SK-N-SH (cell line): ENCODE measurements around the gene TNK2.

Experiments
- CHD2 ChIP-seq: fragments of 150-350 bp; IDR thresholded peaks from 2 replicates; pipeline ENCODE4 v1.6.1; 2018; ENCODE audit warnings: low read length; ENCODE audit not compliant: partially characterized antibody
- EP300 ChIP-seq, 2 experiments: IDR thresholded peaks; 2 replicates each; pipeline versions ENCODE4 v1.4.0 to v1.6.1; 2012; ENCODE audit warnings: borderline replicate concordance in 1 of 2, low read depth in 1 of 2, low read length in 1 of 2
- EZH2phosphoT487 ChIP-seq: fragments of 200-600 bp; sonication (generic); IDR thresholded peaks from 2 replicates; pipeline ENCODE4 v1.6.1; 2017; ENCODE audit warnings: low read depth, mixed run types, mild to moderate bottlenecking, antibody characterized with exemption, moderate library complexity, borderline replicate concordance
- FOXM1 ChIP-seq: IDR thresholded peaks from 2 replicates; pipeline ENCODE4 v1.4.0; 2012; ENCODE audit warnings: low read depth, mild to moderate bottlenecking
- GABPA ChIP-seq: IDR thresholded peaks from 2 replicates; pipeline ENCODE4 v1.4.0; 2012; ENCODE audit warnings: low read depth, mild to moderate bottlenecking
- NRF1 ChIP-seq: IDR thresholded peaks from 2 replicates; pipeline ENCODE4 v1.6.1; 2012; ENCODE audit warnings: low read depth, mild to moderate bottlenecking, low read length
- POLR2AphosphoS5 ChIP-seq: IDR thresholded peaks from 2 replicates; pipeline ENCODE4 v1.6.1; 2012; ENCODE audit warnings: low read depth, low read length
- RAD21 ChIP-seq: IDR thresholded peaks from 2 replicates; pipeline ENCODE4 v1.6.1; 2012; ENCODE audit warnings: mild to moderate bottlenecking, low read length
- TAF1 ChIP-seq: IDR thresholded peaks from 2 replicates; pipeline ENCODE4 v1.6.1; 2012; ENCODE audit warnings: low read depth, mild to moderate bottlenecking, low read length, moderate library complexity, borderline replicate concordance
- TF ChIP-seq, protein P1 (sequence below): fragments of 150-350 bp; IDR thresholded peaks from 2 replicates; pipeline ENCODE4 v1.6.1; 2017; ENCODE audit warnings: antibody characterized with exemption, low read length, low read depth, borderline replicate concordance
- TF ChIP-seq, protein P2 (sequence below): fragments of 200-600 bp; sonication (generic); IDR thresholded peaks from 2 replicates; pipeline ENCODE4 v1.6.1; 2017; ENCODE audit warnings: antibody characterized with exemption, mild to moderate bottlenecking, moderate library complexity
- TF ChIP-seq, protein P3 (sequence below): IDR thresholded peaks from 2 replicates; pipeline ENCODE4 v1.6.1; 2012; ENCODE audit warnings: mild to moderate bottlenecking, low read depth, low read length, moderate library complexity
- TF ChIP-seq, protein P4 (sequence below): IDR thresholded peaks from 2 replicates; pipeline ENCODE4 v1.4.0; 2012; ENCODE audit warnings: low read depth, borderline replicate concordance

DNA sequence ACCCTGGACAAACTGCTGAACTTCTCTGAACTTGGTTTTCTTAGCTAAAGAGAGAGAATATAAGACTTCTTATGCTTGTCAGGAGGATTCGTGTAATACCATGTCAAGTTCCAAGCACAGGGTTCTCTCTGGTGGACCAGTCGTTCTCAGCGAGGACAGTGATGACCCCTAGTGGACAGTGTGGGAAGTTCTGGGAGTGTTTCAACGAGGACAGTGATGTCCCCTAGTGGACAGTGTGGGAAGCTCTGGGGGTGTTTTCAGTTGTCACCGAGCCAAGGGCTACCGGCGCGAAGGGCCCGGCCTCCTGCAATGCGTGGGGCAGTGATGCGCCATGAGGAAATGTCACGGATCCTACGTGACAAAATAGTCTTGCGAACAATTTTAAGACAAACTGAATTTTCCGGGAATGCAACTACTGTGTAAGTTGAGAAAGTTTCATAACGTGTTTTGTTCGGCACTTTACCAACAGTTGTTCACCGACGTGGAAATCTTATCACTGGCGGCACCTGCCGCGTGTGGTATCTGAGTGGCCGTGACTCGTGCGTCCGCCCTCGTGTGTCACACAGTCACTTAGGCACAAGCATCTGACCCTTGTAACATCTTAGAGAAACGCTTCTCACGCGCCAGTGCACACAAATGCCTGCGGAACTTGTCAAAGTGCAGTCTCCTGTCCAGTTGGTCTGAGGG lies 57.4 kb downstream of the TNK2 start:
- TF ChIP-seq FOXM1 (no peak), RAD21 (peak; percentile 99), EP300 (IDR thresholded peaks at IDR 0.05; ENCODE audit: borderline replicate concordance in 1 of 2, low read depth in 1 of 2, low read length in 1 of 2) (no peak), POLR2AphosphoS5 (no peak), NRF1 (no peak), GABPA (no peak), TAF1 (no peak), EZH2phosphoT487 (no peak), CHD2 (peak; percentile 84)
- TF ChIP-seq, protein P1, sequence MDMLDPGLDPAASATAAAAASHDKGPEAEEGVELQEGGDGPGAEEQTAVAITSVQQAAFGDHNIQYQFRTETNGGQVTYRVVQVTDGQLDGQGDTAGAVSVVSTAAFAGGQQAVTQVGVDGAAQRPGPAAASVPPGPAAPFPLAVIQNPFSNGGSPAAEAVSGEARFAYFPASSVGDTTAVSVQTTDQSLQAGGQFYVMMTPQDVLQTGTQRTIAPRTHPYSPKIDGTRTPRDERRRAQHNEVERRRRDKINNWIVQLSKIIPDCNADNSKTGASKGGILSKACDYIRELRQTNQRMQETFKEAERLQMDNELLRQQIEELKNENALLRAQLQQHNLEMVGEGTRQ = no peak
- TF ChIP-seq, protein P2, sequence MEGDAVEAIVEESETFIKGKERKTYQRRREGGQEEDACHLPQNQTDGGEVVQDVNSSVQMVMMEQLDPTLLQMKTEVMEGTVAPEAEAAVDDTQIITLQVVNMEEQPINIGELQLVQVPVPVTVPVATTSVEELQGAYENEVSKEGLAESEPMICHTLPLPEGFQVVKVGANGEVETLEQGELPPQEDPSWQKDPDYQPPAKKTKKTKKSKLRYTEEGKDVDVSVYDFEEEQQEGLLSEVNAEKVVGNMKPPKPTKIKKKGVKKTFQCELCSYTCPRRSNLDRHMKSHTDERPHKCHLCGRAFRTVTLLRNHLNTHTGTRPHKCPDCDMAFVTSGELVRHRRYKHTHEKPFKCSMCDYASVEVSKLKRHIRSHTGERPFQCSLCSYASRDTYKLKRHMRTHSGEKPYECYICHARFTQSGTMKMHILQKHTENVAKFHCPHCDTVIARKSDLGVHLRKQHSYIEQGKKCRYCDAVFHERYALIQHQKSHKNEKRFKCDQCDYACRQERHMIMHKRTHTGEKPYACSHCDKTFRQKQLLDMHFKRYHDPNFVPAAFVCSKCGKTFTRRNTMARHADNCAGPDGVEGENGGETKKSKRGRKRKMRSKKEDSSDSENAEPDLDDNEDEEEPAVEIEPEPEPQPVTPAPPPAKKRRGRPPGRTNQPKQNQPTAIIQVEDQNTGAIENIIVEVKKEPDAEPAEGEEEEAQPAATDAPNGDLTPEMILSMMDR = peak; percentile 100
- TF ChIP-seq, protein P3, sequence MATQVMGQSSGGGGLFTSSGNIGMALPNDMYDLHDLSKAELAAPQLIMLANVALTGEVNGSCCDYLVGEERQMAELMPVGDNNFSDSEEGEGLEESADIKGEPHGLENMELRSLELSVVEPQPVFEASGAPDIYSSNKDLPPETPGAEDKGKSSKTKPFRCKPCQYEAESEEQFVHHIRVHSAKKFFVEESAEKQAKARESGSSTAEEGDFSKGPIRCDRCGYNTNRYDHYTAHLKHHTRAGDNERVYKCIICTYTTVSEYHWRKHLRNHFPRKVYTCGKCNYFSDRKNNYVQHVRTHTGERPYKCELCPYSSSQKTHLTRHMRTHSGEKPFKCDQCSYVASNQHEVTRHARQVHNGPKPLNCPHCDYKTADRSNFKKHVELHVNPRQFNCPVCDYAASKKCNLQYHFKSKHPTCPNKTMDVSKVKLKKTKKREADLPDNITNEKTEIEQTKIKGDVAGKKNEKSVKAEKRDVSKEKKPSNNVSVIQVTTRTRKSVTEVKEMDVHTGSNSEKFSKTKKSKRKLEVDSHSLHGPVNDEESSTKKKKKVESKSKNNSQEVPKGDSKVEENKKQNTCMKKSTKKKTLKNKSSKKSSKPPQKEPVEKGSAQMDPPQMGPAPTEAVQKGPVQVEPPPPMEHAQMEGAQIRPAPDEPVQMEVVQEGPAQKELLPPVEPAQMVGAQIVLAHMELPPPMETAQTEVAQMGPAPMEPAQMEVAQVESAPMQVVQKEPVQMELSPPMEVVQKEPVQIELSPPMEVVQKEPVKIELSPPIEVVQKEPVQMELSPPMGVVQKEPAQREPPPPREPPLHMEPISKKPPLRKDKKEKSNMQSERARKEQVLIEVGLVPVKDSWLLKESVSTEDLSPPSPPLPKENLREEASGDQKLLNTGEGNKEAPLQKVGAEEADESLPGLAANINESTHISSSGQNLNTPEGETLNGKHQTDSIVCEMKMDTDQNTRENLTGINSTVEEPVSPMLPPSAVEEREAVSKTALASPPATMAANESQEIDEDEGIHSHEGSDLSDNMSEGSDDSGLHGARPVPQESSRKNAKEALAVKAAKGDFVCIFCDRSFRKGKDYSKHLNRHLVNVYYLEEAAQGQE = no peak
- TF ChIP-seq, protein P4, sequence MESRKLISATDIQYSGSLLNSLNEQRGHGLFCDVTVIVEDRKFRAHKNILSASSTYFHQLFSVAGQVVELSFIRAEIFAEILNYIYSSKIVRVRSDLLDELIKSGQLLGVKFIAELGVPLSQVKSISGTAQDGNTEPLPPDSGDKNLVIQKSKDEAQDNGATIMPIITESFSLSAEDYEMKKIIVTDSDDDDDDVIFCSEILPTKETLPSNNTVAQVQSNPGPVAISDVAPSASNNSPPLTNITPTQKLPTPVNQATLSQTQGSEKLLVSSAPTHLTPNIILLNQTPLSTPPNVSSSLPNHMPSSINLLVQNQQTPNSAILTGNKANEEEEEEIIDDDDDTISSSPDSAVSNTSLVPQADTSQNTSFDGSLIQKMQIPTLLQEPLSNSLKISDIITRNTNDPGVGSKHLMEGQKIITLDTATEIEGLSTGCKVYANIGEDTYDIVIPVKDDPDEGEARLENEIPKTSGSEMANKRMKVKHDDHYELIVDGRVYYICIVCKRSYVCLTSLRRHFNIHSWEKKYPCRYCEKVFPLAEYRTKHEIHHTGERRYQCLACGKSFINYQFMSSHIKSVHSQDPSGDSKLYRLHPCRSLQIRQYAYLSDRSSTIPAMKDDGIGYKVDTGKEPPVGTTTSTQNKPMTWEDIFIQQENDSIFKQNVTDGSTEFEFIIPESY = no peak
